ENCODE results near the gene TRAF6.

Gene TRAF6

DNA sequence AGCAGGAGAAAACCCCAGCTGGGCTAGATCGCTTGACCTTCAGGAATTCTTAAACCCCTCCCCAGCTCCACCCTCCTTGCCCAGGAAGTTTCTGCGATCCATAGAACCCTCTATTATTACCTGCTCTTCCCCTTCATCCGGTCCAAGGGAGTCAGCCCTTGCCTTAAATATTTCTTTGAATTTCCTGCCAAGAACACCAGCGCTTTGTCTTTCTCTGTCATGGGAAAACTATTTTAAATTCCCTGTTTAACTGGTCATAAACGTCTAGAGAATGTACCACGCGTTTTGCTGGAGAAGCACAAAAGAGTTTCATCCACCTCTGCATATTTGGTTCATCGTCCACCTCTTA lies 496 bp upstream of the TRAF6 start:
- Mint-ChIP-seq H3K36me3 (peaks cover 2 to 4% of the 10 kb centered on the region in 2 donors), H3K27ac (peak overlapping the region; percentile 67), H3K27me3 (peaks cover 0 to 8% of the 10 kb centered on the region in 2 donors), H3K9me3 (peaks cover 3 to 4% of the 10 kb centered on the region in 2 donors), H3K4me3 (peak overlapping the region; percentile 92 to 98), H3K4me1 (peaks cover 10 to 25% of the 10 kb centered on the region in 2 donors)
- ATAC-seq (replicated peaks) (no peak), DNase-seq (no peak)

DNA sequence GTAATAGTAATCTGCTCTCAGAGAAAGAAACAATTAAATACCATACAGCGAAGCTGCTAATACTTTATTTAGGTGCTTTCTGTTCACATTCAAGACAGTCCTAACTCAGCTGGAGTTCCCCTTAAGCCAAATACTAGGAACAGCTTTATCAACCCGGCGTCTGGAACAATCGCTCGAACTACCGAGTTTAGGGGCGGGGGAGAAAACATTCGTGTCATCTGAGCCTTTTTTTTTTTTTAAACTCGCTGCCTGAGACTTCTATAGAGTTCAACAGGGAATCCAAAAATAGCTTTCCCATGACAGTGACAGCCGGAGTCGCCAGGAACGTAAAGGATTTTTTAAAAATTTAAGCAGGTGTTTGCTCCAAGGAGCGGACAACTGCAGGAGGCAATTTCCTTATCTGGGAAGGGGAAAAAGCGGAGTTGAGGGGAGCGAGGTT lies 852 bp downstream of the TRAF6 start:
- peaks cover 13 to 35% of the 10 kb centered on the region in 2 donors for H3K4me1 Mint-ChIP-seq
- DNase-seq: no peak
- ATAC-seq (replicated peaks): peak; percentile 33 to 37

DNA sequence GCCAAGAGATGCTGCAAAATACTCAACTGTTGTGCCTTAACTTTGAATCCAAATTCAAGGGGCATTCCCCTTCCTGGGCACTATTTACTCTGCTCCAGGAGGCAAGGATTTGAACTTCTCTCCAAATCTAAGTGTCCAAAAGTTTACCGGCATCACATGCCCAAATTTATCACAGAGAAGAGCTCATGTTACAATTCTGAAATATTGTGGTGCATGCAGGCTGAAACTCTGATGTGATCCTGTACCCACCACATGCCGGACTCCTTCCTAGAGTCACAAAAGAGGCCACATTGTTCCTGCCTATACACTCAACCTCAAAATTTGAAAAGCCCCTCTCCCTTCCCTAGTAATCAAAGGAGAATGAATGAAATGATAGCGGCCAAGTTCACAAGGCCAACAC lies 1.3 kb downstream of the TRAF6 start:
- ATAC-seq (replicated peaks) (no peak), DNase-seq (no peak)
- peaks cover 9 to 13% of the 10 kb centered on the region in 2 donors for H3K36me3 Mint-ChIP-seq
- peaks cover 3 to 4% of the 10 kb centered on the region in 2 donors for H3K9me3 Mint-ChIP-seq
- peaks cover 13 to 36% of the 10 kb centered on the region in 2 donors for H3K4me1 Mint-ChIP-seq
- no peaks in the 10 kb centered on the region for H3K27me3 Mint-ChIP-seq
- peak overlapping the region; percentile 92 to 98 for H3K4me3 Mint-ChIP-seq
- peak overlapping the region; percentile 98 for H3K27ac Mint-ChIP-seq

More for the DNA sequence above, 852 bp downstream of the TRAF6 start:
- H3K27me3 Mint-ChIP-seq: no peaks in the 10 kb centered on the region
- peak overlapping the region; percentile 98 for H3K27ac Mint-ChIP-seq
- peak overlapping the region; percentile 92 to 98 for H3K4me3 Mint-ChIP-seq
- H3K36me3 Mint-ChIP-seq: peaks cover 7 to 12% of the 10 kb centered on the region in 2 donors
- peaks cover 3 to 4% of the 10 kb centered on the region in 2 donors for H3K9me3 Mint-ChIP-seq

DNA sequence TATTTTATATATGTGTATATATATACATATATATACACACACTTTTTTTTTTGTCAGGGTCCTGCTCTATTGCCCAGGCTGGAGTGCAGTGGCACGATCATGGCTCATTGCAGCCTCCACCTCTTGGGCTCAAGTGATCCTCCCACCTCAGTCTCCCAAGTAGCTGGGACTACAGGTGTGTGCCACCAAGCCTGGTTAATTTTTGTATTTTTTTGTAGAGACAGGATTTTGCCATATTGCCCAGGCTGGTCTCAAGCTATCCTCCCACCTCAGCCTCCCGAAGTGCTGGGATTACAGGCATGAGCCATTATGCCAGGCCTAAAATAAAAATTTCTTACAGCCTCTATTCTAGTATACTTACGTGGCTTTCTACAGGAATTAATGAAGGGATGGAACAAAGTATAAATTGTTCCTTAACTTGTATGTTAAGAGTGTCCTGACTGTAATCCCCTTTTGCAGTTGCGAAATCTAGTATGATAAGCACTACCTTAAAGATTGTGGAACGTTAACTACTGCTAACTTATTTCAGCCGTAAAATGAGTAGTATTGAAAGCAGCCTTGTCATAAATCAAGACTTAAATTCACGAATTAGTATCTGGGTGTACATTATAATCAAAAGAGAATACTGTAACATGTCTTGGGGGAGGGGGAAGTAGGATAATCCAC lies 2.1 kb downstream of the TRAF6 start:
- Mint-ChIP-seq H3K27me3 (no peaks in the 10 kb centered on the region), H3K4me3 (peak overlapping the region; percentile 43 to 46), H3K27ac (no peak overlapping the region), H3K36me3 (peaks cover 15 to 16% of the 10 kb centered on the region in 2 donors), H3K9me3 (no peaks in the 10 kb centered on the region), H3K4me1 (peaks cover 16 to 42% of the 10 kb centered on the region in 2 donors)
- no peak for DNase-seq
- no peak for ATAC-seq (replicated peaks)

DNA sequence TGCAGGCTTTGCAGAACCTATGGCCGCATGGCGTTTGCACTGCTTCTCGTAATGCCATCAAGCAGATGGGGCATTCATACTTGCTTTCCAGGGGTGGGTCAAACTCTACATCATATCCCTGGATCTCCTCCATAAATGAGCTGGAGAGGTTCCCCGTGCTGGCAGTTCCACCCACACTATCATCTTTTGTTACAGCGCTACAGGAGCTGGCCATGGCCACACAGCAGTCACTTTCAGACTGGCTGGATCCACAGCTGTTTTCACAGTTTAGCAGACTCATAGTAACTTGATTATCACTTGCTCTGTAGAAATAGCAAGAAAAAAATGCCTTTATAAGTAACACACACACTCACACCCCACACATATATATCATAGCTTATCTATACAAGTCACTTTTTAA lies 8.8 kb downstream of the TRAF6 start:
- Mint-ChIP-seq H3K4me1 (peaks cover 21 to 38% of the 10 kb centered on the region in 2 donors), H3K9me3 (no peaks in the 10 kb centered on the region), H3K36me3 (peaks cover 32 to 34% of the 10 kb centered on the region in 2 donors), H3K27ac (no peak overlapping the region), H3K4me3 (no peak overlapping the region), H3K27me3 (no peaks in the 10 kb centered on the region)
- ATAC-seq (replicated peaks) (no peak), DNase-seq (no peak)

DNA sequence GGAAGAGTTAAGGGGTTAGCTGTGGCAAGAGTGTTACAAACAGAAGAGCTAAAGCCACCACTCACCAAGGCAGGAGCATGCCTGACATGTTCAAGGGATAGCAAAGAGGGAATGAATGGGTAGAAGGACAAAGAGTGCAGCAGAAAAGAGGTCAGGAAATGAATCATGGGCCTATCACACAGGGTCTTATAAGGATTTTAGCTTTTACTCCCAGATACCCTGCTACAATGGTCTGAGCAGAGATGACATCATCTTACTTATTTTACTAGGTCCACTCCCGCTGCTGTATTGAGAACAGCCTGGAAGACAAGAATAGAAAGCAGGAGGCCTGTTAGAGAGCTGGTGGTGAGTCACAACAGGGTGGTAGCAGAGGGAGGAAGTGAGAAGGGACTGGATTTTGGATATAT lies 9.8 kb downstream of the TRAF6 start:
- H3K27me3 Mint-ChIP-seq: no peaks in the 10 kb centered on the region
- no peaks in the 10 kb centered on the region for H3K9me3 Mint-ChIP-seq
- no peak overlapping the region for H3K4me3 Mint-ChIP-seq
- peak overlapping the region; percentile 38 for H3K27ac Mint-ChIP-seq
- peaks cover 26 to 35% of the 10 kb centered on the region in 2 donors for H3K36me3 Mint-ChIP-seq
- ATAC-seq (replicated peaks): peak; percentile 88 to 99
- no peak for DNase-seq
- peaks cover 18 to 32% of the 10 kb centered on the region in 2 donors for H3K4me1 Mint-ChIP-seq

DNA sequence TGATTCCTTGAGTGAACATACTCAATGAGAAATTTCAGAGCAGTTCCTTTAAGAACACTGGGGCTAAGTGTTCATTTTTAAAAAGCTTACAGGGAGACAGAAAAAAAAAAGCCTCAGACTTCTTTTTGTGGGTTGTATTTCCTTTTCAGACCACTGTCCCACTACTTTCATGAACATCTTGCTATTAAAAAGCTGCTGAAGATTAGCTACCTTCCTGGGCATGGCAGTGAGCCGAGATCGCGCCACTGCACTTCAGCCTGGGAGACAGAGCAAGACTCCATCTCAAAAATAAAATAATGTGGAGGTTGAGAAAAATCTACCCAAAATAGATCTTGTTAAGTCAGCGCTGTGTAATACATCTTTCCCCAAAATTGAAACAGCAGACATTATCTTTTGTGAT lies 10.8 kb downstream of the TRAF6 start:
- Mint-ChIP-seq H3K9me3 (no peaks in the 10 kb centered on the region), H3K4me1 (peaks cover 16 to 25% of the 10 kb centered on the region in 2 donors), H3K27ac (no peak overlapping the region), H3K4me3 (no peak overlapping the region), H3K36me3 (peaks cover 21 to 31% of the 10 kb centered on the region in 2 donors), H3K27me3 (no peaks in the 10 kb centered on the region)
- DNase-seq (no peak), ATAC-seq (replicated peaks) (no peak)

DNA sequence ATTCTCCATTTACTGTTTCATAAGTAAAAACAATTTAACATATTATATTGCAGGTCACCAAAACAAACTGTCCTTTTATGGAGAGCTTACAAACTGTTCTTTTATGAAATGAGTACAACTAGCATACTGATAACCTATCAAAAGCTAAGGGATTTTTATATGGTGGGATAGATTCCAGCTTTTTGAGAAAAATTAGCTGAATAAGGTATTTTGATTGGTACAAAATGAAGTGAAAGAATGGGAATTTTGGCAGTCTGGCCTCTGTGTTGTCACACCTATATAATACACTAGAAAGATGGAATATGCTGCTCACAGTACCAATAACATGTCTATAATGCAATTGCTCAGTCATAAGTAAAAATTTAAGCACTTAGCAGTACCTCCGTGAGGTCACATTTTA lies 11.4 kb downstream of the TRAF6 start:
- DNase-seq (no peak), ATAC-seq (replicated peaks) (no peak)
- no peak overlapping the region for H3K4me3 Mint-ChIP-seq
- peaks cover 16 to 23% of the 10 kb centered on the region in 2 donors for H3K4me1 Mint-ChIP-seq
- H3K9me3 Mint-ChIP-seq: no peaks in the 10 kb centered on the region
- H3K27me3 Mint-ChIP-seq: no peaks in the 10 kb centered on the region
- H3K36me3 Mint-ChIP-seq: peaks cover 19 to 28% of the 10 kb centered on the region in 2 donors
- no peak overlapping the region for H3K27ac Mint-ChIP-seq

DNA sequence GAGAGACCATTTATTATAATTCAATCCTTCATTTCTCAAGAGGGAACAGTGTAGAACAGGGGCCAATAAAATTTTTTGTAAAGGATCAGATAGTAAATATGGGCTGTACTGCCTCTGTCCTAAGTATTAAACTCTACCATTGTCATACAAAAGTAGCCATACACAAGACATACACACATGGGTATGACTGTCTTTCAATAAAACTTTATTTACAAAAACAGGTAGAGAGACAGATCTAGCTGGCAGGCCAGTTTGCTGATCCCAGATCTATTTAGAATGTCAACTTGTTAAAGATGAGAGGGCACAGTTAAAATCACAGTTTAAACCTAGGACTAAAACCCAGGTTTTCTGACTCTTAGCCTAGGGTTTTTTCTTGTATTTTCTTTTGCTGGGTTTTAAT lies 16.7 kb downstream of the TRAF6 start:
- Mint-ChIP-seq H3K9me3 (no peaks in the 10 kb centered on the region), H3K27me3 (no peaks in the 10 kb centered on the region), H3K4me1 (peaks cover 5 to 15% of the 10 kb centered on the region in 2 donors), H3K36me3 (peaks cover 31 to 38% of the 10 kb centered on the region in 2 donors), H3K27ac (no peak overlapping the region), H3K4me3 (no peak overlapping the region)
- ATAC-seq (replicated peaks) (no peak), DNase-seq (no peak)

DNA sequence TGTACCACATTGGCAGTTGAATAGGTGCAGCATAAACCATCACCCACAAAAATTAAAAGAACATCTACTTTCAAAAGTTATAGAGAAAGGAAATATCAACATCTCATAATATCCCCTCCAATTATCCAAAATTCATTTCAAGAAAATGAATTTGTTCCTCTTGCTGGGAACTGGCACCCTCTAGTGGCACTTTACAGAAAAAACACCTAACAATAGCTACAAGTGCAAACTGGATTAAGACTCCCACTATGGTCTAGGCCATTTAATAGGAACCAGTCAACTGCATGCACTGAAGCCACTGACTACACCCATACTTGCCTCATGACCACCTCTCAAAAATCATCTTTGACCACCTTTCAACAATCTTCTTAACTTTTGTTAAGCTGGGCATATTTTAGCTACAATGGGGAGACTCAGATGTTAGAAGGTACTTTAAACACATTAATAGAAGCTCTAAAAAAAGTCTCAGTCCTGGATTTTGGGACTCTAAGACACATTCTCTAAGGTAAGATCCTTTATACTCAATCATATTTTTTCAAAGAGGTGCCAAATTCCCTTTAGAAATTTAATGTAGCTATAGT lies 17.3 kb downstream of the TRAF6 start:
- peaks cover 31 to 41% of the 10 kb centered on the region in 2 donors for H3K36me3 Mint-ChIP-seq
- peaks cover 5 to 18% of the 10 kb centered on the region in 2 donors for H3K4me1 Mint-ChIP-seq
- H3K27ac Mint-ChIP-seq: peak overlapping the region; percentile 75
- no peaks in the 10 kb centered on the region for H3K9me3 Mint-ChIP-seq
- peak; percentile 52 to 57 for ATAC-seq (replicated peaks)
- no peaks in the 10 kb centered on the region for H3K27me3 Mint-ChIP-seq
- no peak overlapping the region for H3K4me3 Mint-ChIP-seq
- no peak for DNase-seq

DNA sequence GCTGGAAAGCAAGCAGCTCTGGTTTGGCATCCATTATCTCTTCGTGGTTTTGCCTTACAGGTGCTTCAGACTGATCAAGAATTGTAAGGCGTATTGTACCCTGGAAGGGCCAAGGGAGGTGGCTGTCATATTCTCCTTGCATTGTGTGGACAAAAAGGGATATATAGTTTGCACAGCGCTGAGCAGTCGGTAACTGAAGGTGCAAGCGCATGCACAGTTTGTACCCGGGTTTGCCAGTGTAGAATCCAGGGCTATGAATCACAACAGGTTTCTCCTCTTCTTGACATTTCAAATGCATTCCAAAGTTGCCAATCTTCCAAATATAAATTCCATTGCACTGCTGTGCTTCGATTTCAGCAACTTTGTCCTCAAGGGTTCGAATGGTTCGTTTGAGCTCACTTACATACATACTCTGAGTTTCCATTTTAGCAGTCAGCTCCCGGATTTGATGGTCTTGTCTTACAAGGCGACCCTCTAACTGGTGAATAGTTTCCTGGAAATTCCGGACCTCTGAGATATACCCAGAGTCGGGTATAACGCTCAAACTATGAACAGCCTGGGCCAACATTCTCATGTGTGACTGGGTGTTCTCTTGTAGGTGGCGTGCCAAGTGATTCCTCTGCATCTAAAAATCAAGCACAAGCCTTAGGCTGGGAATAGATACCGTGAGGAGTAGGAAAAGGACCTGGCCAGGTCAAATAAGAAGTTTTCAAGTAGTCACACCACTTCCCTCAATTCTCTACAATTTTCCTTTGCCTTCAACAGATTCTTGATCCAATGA lies 19.9 kb downstream of the TRAF6 start:
- Mint-ChIP-seq H3K4me1 (peaks cover 15 to 37% of the 10 kb centered on the region in 2 donors), H3K9me3 (no peaks in the 10 kb centered on the region), H3K27me3 (no peaks in the 10 kb centered on the region), H3K27ac (no peak overlapping the region), H3K36me3 (peaks cover 29 to 46% of the 10 kb centered on the region in 2 donors), H3K4me3 (no peak overlapping the region)
- ATAC-seq (replicated peaks): no peak
- no peak for DNase-seq

DNA sequence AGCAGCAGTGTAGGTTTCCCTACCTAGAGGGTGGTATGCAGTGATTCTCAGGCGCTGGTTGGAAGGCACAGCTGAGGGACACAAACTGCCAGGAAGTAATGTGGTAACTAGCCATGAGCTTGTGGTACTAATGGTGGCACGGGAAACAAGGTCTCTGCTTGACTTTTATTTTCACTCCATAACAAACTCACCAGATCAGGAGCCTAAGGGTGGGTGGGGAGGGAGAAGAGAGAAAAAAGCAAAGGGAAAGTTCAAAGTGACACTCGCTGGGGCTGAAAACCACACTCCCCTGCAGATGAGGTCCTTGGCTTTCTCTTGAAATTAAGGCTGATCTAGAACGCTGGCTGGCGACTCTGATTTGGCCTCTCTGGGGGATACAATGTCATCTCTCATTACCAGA lies 22.0 kb downstream of the TRAF6 start:
- peak overlapping the region; percentile 76 to 79 for H3K4me3 Mint-ChIP-seq
- peak overlapping the region; percentile 91 for H3K27ac Mint-ChIP-seq
- ATAC-seq (replicated peaks): peak; percentile 90 to 92
- H3K9me3 Mint-ChIP-seq: no peaks in the 10 kb centered on the region
- no peaks in the 10 kb centered on the region for H3K27me3 Mint-ChIP-seq
- H3K36me3 Mint-ChIP-seq: peaks cover 36 to 50% of the 10 kb centered on the region in 2 donors
- DNase-seq: peak; percentile 11
- H3K4me1 Mint-ChIP-seq: peaks cover 16 to 39% of the 10 kb centered on the region in 2 donors

DNA sequence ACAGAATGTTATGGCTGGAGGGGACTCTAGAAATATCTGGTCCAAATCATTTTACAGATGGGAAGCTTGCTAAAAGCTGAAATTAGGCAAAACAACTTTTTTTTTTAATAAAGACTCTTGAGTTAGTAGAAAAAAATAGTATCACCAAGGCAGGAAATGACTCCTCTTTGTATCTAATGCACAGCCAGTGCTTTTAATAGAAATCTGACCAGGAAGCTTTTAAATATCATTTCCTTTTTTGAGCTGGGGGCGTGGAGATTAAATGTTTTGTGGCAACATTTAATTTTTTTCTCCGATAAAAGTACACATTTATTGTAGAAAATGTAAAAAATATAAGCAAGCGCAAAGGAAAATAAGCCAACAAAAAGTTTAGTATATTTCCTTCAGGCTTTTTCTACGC lies 22.5 kb downstream of the TRAF6 start:
- no peaks in the 10 kb centered on the region for H3K9me3 Mint-ChIP-seq
- ATAC-seq (replicated peaks): peak; percentile 47 to 48
- peaks cover 33 to 47% of the 10 kb centered on the region in 2 donors for H3K36me3 Mint-ChIP-seq
- H3K27me3 Mint-ChIP-seq: no peaks in the 10 kb centered on the region
- H3K27ac Mint-ChIP-seq: peak overlapping the region; percentile 91
- DNase-seq: no peak
- H3K4me1 Mint-ChIP-seq: peaks cover 16 to 34% of the 10 kb centered on the region in 2 donors
- H3K4me3 Mint-ChIP-seq: peak overlapping the region; percentile 76 to 79

DNA sequence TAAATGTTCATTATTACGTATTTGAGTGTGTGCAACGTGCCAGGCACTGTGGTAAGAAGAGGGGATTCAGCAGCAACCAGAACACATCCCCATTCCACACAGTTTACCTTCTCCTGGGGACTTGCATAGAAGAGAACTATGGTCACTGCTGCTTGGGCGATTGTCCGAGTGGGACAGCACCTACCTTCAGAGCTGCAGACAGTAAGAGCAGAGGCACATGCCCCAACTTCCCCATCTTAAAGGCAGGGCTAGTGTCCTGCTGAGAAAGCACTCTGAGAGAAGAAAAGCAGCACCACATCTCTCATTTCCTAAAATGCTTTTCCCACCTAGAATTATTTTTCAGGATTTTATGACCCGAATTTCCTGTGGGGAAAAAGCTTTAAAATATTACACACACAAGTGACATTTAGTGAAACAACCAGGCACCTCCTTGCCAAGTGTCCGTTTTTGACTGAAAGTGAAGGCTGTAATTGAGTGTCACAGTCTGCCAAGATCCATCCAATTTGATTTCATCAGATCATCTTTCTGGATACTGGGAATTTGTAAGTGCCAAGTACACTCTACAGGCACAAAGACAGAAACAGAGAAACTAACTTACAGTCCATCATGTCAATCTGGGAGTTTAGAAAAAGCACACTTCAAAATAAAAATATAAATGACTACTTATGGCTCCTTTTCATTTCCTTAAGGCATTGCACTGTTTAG lies 24.6 kb downstream of the TRAF6 start:
- H3K36me3 Mint-ChIP-seq: peaks cover 19 to 31% of the 10 kb centered on the region in 2 donors
- H3K4me1 Mint-ChIP-seq: peaks cover 16 to 33% of the 10 kb centered on the region in 2 donors
- H3K27me3 Mint-ChIP-seq: no peaks in the 10 kb centered on the region
- ATAC-seq (replicated peaks): no peak
- no peak overlapping the region for H3K27ac Mint-ChIP-seq
- H3K9me3 Mint-ChIP-seq: no peaks in the 10 kb centered on the region
- DNase-seq: no peak
- H3K4me3 Mint-ChIP-seq: no peak overlapping the region
